ENCODE data around the gene HSD17B8. TPM values are rescaled to one million over a fixed set of nuclear protein-coding genes. Genes with fewer than 3 reads are reported as not detected.

The HSD17B8 gene
- total RNA-seq, 1 experiment from 2014 or later = 22.0 TPM

GRCh38 chr6:33190504-33191107, 13.8 kb upstream of the HSD17B8 start:
- ChIA-PET POLR2A (no interaction called here), CTCF (no interaction called here), RAD21 (ENCODE audit: low non-redundant PET in 1 of 2, low total read pairs in 2 of 2, uncharacterized antibody in 2 of 2, unreplicated experiment in 2 of 2) (interaction anchor here in 1 of 2 experiments (0.6 kb wide), 1 partner anchor 8 kb away, joined by 3 read pairs; no protein-coding TSS in a partner anchor)
- Histone ChIP-seq H3K27ac (ENCODE audit: low read depth, low read length) (no peak overlapping the region), H2AFZ (ENCODE audit: low read depth, low read length, poor library complexity, severe bottlenecking) (no peak overlapping the region), H3K9me2 (ENCODE audit: insufficient read depth) (no peaks in the 10 kb centered on the region), H3K4me2 (ENCODE audit: low read length) (no peak overlapping the region), H3K79me2 (ENCODE audit: insufficient read depth, low read length) (no peaks in the 10 kb centered on the region), H3K4me1 (ENCODE audit: control insufficient read depth in 1 of 2, insufficient read depth in 2 of 2, low read length in 2 of 2) (no peaks in the 10 kb centered on the region), H3K9ac (ENCODE audit: low read length) (no peak overlapping the region), H4K20me1 (ENCODE audit: insufficient read depth) (no peaks in the 10 kb centered on the region), H3K36me3 (ENCODE audit: control insufficient read depth in 1 of 2, insufficient read depth in 2 of 2, low read length in 2 of 2) (peaks cover 9 to 14% of the 10 kb centered on the region in 2 experiments; a peak in 3 of 4 replicates), H3K9me3 (ENCODE audit: control insufficient read depth in 1 of 2, insufficient read depth in 1 of 2, low read depth in 1 of 2, low read length in 2 of 2) (no peaks in the 10 kb centered on the region), H3K27me3 (ENCODE audit: insufficient read depth, low read length) (no peaks in the 10 kb centered on the region), H3K4me3 (replicated peaks in 1 of 2; ENCODE audit: low read depth in 1 of 2, low read length in 2 of 2) (no peak overlapping the region)
- TF ChIP-seq POLR2A (IDR thresholded peaks at IDR 0.05; ENCODE audit: borderline replicate concordance, extremely low read depth, insufficient read depth, insufficient read length) (no peak), SRF (IDR thresholded peaks at IDR 0.05; ENCODE audit: low read depth) (no peak), EZH2 (IDR thresholded peaks at IDR 0.05) (no peak)
- BruUV-seq (replicated peaks) = no TSS peak
- intact Hi-C loops (cut with micrococcal nuclease) = no loop called here
- ATAC-seq = no peak
- DNase-seq (ENCODE audit: low read depth, low spot score) = no peak

GRCh38 chr6:33191383-33192104, 12.9 kb upstream of the HSD17B8 start:
- H3K9me3 ChIP-seq (ENCODE audit: control insufficient read depth in 1 of 2, insufficient read depth in 1 of 2, low read depth in 1 of 2, low read length in 2 of 2) = no peaks in the 10 kb centered on the region
- no peak overlapping the region for H3K4me2 ChIP-seq (ENCODE audit: low read length)
- H3K4me1 ChIP-seq (ENCODE audit: control insufficient read depth in 1 of 2, insufficient read depth in 2 of 2, low read length in 2 of 2) = no peaks in the 10 kb centered on the region
- peaks cover 6% of the 10 kb centered on the region; the same call in 1 of the 2 replicates for H3K79me2 ChIP-seq (ENCODE audit: insufficient read depth, low read length)
- no peaks in the 10 kb centered on the region for H3K27me3 ChIP-seq (ENCODE audit: insufficient read depth, low read length)
- CTCF ChIA-PET = no interaction called here
- RAD21 ChIA-PET (ENCODE audit: low non-redundant PET in 1 of 2, low total read pairs in 2 of 2, uncharacterized antibody in 2 of 2, unreplicated experiment in 2 of 2) = no interaction called here
- no peak overlapping the region for H2AFZ ChIP-seq (ENCODE audit: low read depth, low read length, poor library complexity, severe bottlenecking)
- H3K9me2 ChIP-seq (ENCODE audit: insufficient read depth) = no peaks in the 10 kb centered on the region
- intact Hi-C loops (cut with micrococcal nuclease) = no loop called here
- no peak overlapping the region for H3K27ac ChIP-seq (ENCODE audit: low read depth, low read length)
- peaks cover 16 to 23% of the 10 kb centered on the region in 2 experiments; a peak in 3 of 4 replicates for H3K36me3 ChIP-seq (ENCODE audit: control insufficient read depth in 1 of 2, insufficient read depth in 2 of 2, low read length in 2 of 2)
- no peak overlapping the region for H3K9ac ChIP-seq (ENCODE audit: low read length)
- no peak overlapping the region for H3K4me3 ChIP-seq (replicated peaks in 1 of 2; ENCODE audit: low read depth in 1 of 2, low read length in 2 of 2)
- POLR2A ChIA-PET = no interaction called here
- ATAC-seq (no peak), DNase-seq (ENCODE audit: low read depth, low spot score) (no peak)
- no peaks in the 10 kb centered on the region for H4K20me1 ChIP-seq (ENCODE audit: insufficient read depth)
- BruUV-seq (replicated peaks) = no TSS peak
- no peak for TF ChIP-seq CTCF (IDR thresholded peaks at IDR 0.05 in 2 of 3, conservative IDR thresholded peaks at IDR 0.05 in 1 of 3; ENCODE audit: borderline replicate concordance in 1 of 3, insufficient read depth in 1 of 3, low read depth in 2 of 3, low read length in 2 of 3)
- no peak for TF ChIP-seq EZH2 (IDR thresholded peaks at IDR 0.05)
- TF ChIP-seq ZBTB33 (IDR thresholded peaks at IDR 0.05; ENCODE audit: extremely low read depth, insufficient replicate concordance, low read length) = no peak
- TF ChIP-seq FOSL1 (IDR thresholded peaks at IDR 0.05; ENCODE audit: low read depth) = no peak
- TF ChIP-seq CEBPB (IDR thresholded peaks at IDR 0.05; ENCODE audit: low read depth) = no peak
- no peak for TF ChIP-seq EGR1 (IDR thresholded peaks at IDR 0.05; ENCODE audit: low read depth)
- TF ChIP-seq ELF1 (IDR thresholded peaks at IDR 0.05; ENCODE audit: borderline replicate concordance, low read depth) = no peak
- no peak for TF ChIP-seq YY1 (IDR thresholded peaks at IDR 0.05; ENCODE audit: extremely low read depth, insufficient replicate concordance, low read depth, low read length)
- no peak for TF ChIP-seq MAX (IDR thresholded peaks at IDR 0.05)
- TF ChIP-seq POLR2AphosphoS5 (IDR thresholded peaks at IDR 0.05; ENCODE audit: low read depth, low read length) = no peak
- TF ChIP-seq POLR2A (IDR thresholded peaks at IDR 0.05; ENCODE audit: borderline replicate concordance, extremely low read depth, insufficient read depth, insufficient read length) = no peak
- TF ChIP-seq CBX3 (IDR thresholded peaks at IDR 0.05; ENCODE audit: low read depth) = no peak
- TF ChIP-seq SRF (IDR thresholded peaks at IDR 0.05; ENCODE audit: low read depth) = no peak
- no peak for TF ChIP-seq EZH2phosphoT487 (IDR thresholded peaks at IDR 0.05; ENCODE audit: borderline replicate concordance)

Measured in HCT116 (cell line).